HG02763 (cell line): ENCODE measurements around the gene SF3B5.
"Not testable (repeated sequence)": the region's sequence is repeated elsewhere in the genome, so short reads cannot be mapped to it uniquely, and the experiment has no call there.

ENCODE experiments used
- ATAC-seq: cut with Tn5 transposase; IDR thresholded peaks from one replicate; pipeline ENCODE4 v1.9.1; 2021; ENCODE audit warnings: mild to moderate bottlenecking, moderate library complexity; ENCODE audit not compliant: unreplicated experiment

Gene SF3B5

DNA sequence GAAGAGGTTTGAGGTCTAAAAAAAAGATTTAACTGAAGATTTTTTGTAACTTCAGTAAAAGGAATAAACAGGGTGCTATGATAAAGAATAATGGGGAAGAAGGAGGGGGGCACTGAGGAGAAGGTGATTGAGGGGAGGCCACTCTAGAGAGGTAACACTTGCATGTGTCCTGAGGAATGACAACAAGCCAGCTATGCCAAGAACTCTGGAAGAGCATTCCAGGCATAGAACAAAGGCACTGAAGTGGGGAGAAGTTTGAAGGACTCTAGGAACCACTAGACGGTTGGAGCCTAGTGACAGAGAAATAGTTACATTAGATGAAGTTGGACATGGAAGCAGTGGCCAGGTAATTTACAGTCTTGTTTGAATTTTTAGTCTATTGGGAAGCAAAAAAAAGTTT lies 10.8 kb upstream of the SF3B5 start:
- ATAC-seq = no peak

DNA sequence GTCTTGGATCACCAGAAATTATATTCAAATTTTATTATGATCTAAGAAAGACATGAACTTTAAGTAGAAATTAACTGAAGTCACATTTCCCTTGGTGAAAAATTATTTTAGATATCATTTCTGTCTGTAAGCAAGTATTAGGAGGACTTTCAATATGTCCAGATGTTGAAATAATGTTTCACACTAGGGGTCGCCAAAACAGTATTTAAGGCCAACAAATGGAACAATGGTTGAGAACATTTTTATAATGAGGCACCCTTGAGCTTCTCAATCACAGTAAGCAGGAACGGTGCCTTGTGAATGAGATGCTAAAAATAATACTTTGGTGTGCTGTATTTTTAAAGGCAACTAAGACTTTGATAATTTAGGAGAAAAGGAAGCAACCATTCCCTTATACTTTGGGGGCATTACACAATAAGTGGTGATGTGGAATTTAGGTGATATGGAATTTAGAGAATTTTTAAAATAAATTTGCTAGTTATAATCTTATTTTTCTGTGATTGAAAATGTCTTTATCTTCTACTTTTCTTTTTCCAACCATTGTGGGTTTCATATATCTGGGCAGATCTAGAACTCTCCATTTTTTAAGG lies 9.6 kb upstream of the SF3B5 start:
- peak; percentile 53 for ATAC-seq

DNA sequence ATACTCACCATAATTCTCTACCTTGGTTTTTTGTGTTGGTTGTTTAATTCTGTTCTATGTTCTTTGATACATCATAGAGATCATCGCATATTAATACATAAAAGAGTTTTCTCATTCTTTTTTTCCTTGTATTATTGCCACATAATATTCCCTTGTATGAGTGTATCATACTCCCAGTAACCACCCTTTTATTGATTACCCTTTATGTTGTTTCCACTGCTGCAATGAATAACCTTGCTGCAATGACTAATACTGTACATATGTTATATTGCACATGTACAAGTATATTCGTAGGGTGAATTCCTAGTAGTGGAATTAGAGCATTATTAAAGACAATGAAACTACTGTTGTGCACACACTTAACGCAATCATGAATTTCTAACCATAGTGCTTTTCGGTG lies 9.1 kb upstream of the SF3B5 start:
- no peak for ATAC-seq

DNA sequence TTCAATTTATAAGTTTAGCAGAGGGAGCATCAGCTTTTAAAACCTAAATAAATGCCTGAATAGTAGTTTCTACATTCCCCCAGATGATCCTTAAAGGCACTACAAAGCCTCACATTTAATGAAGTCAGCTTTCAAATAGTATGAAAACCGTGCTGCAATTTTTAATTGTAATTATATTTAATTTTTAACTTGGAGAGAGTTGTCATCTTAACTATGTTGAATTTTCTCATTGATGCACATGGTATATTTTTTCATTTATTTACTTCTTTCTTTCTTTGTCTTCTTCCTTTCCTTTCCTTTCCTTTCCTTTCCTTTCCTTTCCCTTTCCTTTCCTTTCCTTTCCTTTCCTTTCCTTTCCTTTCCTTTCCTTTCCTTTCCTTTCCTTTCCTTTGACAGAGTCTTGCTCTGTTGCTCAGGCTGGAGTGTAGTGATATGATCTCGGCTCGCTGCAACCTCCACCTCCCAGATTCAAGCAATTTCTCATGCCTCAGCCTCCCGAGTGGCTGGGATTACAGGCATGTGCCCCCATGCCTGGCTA lies 7.7 kb upstream of the SF3B5 start:
- no peak for ATAC-seq

DNA sequence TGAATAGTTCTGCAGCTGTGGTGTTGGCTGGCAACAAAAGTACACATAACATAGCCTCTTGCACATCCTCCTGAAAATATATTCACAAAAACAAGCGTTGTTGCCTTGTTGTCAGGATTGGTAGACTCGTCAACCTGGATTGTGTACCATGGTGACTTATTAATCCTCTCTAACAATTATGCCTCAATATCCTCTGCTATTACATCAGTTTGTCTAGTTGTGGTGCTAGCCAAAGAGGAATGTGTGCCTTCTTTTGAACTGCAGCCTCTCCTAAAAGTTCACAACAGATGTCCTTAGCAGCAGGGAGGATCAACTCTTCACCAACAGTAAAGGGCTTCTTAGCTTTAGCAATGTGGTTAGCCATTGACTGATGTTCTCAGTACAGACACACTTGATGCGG lies 3.6 kb upstream of the SF3B5 start:
- ATAC-seq = no peak

DNA sequence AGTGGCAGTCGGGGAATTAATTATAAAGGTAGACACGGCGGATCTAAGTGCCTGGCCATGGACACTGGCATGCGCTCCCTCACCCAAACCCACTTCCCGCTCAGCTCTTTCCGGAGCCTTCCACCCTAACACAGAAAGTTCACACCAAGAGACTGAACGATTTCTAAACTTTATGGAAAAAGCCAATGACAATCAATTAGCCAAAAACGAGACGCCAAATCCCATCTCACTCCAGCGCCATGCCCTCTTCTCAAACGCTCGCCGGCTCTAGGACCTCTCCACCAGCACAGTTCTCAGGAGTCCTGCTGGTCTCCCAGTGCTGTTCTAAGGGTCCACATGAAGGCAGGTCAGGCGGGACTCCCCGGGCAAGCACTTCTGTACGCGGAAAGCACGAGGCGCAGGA lies 641 bp downstream of the SF3B5 start:
- ATAC-seq = no peak

DNA sequence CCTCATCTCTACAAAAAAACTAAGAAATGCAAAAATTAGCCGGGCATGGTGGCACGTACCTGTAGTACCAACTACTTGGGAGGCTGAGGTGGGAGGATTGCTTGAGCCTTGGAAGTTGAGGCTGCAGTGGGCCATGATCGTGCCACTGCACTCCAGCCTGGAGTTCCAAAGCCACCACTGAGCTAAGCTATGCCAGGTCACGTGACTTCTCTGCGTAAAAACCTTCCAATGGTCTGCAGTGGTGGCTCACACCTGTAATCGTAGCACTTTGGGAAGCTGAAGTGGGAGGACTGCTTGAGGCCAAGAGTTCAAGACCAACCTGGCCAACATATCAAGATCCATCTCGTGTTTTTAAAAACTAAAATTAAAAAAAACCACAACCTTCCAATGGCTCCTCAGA lies 1.7 kb downstream of the SF3B5 start:
- no peak for ATAC-seq

DNA sequence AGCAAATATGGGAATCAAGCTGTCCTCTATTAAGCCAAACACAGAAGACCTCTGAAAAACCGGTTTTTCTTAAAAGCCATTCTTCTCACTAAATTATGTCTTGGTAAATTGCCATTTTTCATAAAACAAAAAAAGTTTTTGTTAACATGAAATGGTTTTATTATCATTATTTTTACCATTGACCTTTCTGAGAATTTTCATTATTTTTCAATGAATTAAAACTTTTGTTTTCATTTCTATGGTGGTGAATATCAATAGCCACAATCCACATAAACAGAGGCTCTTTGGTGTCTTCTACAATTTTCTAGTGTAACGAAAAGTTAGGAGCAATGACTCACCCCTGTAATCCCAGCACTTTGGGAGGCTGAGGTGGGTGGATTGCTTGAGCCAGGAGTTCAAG lies 2.1 kb downstream of the SF3B5 start:
- no peak for ATAC-seq

DNA sequence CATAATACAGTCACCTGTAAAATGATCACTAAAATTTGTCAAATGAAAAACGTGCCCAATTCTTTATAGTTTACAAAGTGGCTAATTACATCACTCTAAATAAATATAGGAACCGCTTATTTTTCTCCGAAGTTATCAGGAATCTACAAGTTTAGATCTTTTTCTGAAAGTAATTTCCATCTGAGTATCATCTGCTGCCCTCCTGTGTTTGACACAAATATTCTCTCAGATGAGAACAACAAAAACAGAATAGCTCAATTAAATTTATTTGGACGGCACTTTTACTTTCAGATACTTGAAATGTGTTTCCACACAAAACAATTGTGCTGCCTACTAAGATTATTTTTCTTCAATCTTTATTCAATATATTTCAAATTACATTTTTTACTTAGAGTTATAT lies 5.0 kb downstream of the SF3B5 start:
- ATAC-seq = no peak

DNA sequence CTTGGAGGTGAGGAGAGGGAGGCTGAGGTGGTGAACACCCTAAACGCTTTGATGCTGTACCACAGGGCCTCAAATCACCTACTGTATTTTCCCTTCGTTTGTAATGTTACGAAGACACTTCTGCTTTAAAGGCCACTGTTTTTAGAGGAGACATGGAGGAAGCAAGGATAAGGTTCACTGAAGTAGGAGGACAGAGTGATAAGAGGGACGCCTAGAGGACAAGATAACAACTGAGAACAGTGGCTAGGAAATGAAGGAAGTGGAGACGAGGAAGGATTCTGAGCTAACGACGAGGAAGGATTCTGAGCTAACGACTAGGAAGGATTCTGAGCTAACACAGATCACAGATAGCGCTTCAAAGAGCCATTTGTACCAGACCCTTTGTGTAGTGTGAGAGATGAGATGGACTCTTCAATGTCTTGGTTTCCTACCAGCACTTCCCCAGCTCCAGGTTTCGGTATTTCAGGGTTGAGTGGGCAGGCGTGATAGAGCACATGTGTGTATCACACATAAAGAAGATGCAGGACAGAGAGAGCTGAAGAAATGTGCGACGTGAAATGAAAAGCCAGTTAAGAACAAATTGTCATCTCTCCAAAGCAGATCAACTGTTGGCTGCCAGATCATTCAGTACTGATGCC lies 7.5 kb downstream of the SF3B5 start:
- ATAC-seq = no peak

DNA sequence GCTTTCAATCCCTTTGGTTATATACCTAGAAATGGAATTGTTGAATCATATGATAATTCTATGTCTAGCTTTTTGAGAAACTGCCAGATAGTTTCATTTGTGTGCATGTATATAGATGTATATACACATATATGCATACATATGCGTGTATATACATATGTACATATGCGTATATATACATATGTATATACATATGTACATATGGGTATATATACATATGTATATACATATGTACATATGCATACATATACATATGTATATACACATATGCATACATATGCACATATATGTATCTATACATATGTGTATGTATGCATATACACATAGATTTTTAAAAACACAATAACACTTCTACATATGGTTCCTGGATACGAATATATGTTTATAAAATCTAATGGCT lies 8.4 kb downstream of the SF3B5 start:
- ATAC-seq = no peak

DNA sequence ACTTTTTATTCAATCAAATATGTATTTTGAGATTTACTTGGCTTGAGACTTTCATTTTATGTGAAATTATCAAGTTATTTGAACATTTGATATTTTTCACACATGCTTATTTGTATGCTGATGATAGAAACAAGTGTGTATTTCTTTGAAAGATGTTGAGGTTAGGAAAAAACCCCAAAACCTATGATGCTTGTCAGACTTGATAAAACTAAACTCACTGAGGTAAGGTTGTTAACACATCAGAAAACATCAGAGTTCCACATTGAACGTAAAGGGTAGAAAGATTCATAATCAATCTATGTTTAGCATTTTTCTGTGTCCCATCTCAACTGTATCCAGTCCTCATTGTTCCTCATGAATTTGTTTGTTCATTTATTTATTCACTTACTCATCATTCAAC lies 12.2 kb downstream of the SF3B5 start:
- peak; percentile 50 for ATAC-seq

DNA sequence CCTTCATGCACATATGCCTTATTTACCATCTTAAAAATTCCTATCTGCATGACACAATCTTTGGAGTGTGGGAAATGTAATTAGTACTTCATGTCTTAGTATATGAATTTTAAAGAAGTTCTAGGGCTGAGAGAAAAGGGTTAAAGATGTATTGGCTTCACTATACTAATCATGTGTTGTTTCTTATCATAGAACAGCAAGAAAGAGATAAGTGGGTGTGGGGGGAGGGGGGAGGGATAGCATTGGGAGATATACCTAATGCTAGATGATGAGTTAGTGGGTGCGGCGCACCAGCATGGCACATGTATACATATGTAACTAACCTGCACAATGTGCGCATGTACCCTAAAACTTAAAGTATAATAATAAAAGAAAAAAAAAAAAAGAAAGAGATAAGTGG lies 13.0 kb downstream of the SF3B5 start:
- ATAC-seq = not testable (repeated sequence)

DNA sequence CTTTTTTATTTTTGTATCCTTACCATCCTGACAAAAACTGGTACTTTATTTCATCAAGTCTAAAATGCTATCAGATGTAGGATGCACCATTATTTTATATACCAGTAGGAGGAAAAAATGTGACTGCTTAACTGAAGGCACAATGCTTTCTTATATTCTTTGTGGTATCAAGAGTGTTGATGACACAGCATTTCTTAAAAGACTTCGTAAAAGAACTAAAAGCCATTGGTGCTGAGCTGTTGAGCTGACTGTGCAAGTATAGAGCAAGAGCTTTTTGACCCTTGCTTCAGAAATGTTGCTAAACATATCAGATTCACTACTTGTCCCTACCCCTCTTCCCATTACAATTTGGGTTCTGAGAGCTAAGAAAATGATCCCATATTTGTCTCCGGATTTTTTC lies 17.5 kb downstream of the SF3B5 start:
- ATAC-seq = no peak

DNA sequence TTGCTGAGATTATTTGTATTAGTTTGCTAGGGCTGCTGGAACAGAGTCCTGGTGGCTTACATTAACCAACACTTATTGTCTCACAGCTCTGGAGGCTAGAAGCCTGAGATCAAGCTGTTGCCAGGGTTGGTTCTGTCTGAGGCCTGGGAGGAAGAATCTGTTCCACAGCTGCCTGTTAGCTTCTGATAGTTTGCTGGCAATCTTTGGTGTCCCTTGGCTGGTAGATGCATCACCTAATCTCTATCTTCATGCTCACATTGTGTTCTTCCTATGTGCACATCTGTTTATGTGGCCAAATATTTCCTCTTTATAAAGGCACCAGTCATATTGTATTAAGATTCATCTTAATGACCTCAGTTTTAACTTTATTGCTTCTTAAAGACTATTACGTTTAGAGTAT lies 19.5 kb downstream of the SF3B5 start:
- ATAC-seq = no peak

DNA sequence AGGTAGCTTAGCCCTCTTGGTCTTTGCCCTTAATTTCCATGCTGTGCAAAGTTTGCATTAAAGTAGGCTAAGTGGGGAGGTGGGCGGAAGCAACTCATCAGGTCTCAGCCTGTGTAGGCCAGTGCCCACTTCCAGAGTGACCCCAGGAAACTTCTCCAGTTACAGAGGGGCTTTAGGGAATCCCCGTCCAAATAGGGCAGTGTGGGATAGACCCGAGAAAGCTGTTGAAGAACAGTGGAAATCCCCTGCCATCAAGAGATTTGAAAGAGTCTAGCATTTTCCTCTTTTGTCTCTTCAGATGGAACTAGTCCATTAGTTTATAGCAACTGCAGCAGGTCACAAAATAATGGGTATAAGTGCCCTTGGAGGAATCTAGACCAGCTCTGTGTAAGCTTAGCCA lies 20.2 kb downstream of the SF3B5 start:
- no peak for ATAC-seq

DNA sequence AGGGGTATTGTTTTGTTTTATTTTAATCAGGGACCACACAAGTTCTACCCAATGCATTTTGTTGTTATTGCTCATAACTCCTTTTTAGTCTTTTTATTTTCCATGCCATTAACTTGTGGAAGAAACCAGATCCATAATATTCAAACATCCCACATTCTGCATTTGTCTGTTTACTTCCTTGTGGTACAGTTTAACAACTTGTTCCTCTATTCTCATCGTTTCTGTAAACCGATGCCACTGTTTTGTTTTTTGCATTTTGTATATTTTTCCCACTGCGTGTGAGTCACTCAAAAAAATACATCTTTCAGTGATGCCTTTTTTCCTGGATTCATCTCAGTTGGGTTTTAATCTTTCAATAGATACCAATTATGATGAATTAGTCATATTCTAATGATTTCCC lies 22.3 kb downstream of the SF3B5 start:
- ATAC-seq = no peak

DNA sequence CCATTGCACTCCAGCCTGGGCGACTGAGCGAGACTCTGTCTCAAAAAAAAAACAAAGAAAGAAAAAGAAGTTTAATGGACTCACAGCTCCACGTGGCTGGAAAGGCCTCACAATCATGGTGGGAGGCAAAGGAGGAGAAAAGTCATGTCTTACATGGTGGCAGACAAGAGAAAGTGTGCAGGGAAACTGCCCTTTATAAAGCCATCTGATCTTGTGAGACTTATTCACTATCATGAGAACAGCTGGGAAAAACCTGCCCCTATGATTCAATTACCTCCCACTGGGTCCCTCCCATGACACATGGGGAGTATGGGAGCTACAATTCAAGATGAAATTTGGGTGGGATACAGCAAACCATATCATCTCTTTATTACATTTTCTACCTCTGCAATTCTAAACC lies 25.9 kb downstream of the SF3B5 start:
- no peak for ATAC-seq

DNA sequence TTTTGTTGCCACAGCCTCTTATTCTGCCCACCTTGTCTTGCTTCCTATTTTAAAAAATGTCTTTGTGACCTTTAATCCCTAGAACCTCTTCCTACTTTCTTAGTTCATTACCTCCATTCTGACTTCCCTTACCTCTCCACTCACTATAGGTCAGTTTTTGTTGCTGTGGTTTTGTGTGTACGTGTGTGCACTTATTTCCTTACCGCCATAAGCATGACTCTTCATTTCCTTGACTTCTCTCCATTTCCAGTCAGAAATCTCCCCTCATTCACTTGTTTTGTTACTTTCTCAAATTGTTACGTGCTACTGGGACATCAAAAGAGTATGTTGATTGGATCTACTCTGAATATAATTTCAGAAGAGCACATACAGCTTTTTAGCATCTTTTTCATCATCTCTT lies 26.6 kb downstream of the SF3B5 start:
- no peak for ATAC-seq

DNA sequence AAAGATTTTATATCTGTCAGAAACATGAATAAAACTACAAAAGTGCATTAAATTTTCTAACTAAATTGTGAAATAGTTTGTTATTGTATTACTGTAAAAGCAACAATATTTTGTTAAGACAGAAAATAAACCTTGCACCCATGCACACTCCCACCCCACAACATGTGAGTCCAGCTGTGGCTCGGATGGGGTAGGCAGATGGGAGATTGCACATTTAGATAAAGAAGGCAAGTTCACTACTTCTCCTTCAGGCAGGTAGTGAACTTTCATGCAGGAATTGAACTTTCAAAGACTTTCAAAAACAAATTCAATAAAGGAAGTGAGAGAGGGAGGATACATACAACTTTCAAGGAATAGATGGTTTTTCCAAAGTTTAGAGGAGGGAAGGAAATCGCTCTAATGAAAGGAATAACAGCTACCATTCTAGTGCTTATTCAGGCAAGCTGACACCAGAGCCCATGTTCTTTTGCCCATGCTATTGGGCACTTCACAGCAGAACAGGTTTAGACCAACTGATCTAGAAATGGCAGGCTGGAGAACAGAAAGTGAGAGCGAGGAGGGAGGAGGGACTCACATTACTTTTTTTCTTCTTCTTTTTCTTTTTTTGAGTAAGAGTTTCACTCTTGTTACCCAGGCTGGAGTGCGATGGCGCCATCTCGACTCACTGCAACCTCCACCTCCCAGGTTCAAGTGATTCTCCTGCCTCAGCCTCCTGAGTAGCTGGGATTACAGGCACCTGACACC lies 28.5 kb downstream of the SF3B5 start:
- peak; percentile 31 for ATAC-seq

DNA sequence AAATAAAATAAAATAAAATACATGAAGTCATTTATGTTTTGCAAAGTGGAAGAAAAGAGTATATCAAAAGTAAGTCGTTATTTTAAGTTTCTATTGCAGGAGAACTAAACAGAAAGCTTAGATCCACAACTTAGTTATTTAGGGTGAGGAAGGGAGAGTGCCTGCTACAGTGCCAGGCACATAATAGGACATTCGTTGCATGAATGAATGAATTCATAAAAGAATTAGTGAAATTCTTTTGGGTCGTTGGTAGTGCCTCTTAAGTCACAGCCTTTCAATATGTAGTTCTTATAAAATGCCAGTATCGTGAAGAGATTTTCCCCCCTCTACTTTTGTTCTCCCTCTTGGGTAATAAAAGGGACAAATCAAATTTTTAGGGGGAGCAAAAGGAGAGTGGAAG lies 29.1 kb downstream of the SF3B5 start:
- no peak for ATAC-seq

DNA sequence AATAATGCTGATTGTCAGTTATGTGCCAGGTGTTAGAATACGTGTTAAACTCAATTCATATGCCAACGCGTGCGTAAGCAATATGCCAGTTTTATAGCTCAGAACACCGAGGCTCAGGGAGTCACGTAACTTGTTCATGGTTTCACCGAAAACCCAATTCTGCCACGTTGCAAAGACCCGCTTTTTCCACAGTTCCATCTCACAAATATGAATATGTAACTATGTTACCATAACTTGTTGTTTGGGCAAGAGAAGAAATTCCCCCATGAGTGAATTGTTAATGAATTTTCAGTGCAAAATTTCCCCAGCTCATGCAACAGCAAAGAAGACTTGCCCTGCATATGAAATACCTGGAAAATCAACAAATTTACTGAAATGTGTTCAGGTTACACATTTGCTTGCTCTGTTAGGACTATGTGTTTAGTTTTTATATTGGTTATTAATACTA lies 30.1 kb downstream of the SF3B5 start:
- no peak for ATAC-seq
